HEK293T (cell line): Measurements from ENCODE around the gene ZNF709.
"Not testable (repeated sequence)": the region's sequence is repeated elsewhere in the genome, so short reads cannot be mapped to it uniquely, and the experiment has no call there.

Experiments
- CTCF ChIA-PET: fragments of 350-600 bp; formaldehyde crosslinking; extraction: SDS; loops from one replicate; lab custom pipeline; 2021; ENCODE audit warnings: antibody characterized with exemption, inconsistent platforms; lab: Yijun Ruan, JAX
- POLR2A ChIA-PET: fragments of 350-600 bp; formaldehyde crosslinking; extraction: SDS; loops from one replicate; lab custom pipeline; 2020; ENCODE audit warnings: antibody characterized with exemption, inconsistent platforms; lab: Yijun Ruan, JAX
- DNase-seq: peaks from one replicate; pipeline ENCODE4 v3.0.0; 2012; ENCODE audit warnings: mixed read lengths; ENCODE audit errors: extremely low spot score
- ARNT ChIP-seq: fragments of 450-650 bp; IDR thresholded peaks from 2 replicates; pipeline ENCODE4 v1.6.1; 2017; ENCODE audit warnings: mild to moderate bottlenecking
- BHLHE40 ChIP-seq: fragments of 450-650 bp; IDR thresholded peaks from 2 replicates; pipeline ENCODE4 v1.6.1; 2016; ENCODE audit warnings: mild to moderate bottlenecking, moderate library complexity, borderline replicate concordance
- CTBP1 ChIP-seq: fragments of 450-650 bp; IDR thresholded peaks from 2 replicates; pipeline ENCODE4 v1.6.1; 2016; ENCODE audit warnings: borderline replicate concordance
- ELF4 ChIP-seq: fragments of 450-650 bp; IDR thresholded peaks from 2 replicates; pipeline ENCODE4 v1.6.1; 2017; ENCODE audit warnings: antibody characterized with exemption
- FOXA1 ChIP-seq: fragments of 450-650 bp; IDR thresholded peaks from 2 replicates; pipeline ENCODE4 v1.6.1; 2016; ENCODE audit warnings: mild to moderate bottlenecking
- FOXK2 ChIP-seq: fragments of 450-650 bp; IDR thresholded peaks from 2 replicates; pipeline ENCODE4 v1.6.1; 2016; ENCODE audit warnings: mild to moderate bottlenecking
- FOXM1 ChIP-seq: fragments of 450-650 bp; IDR thresholded peaks from 2 replicates; pipeline ENCODE4 v1.6.1; 2017; ENCODE audit warnings: mild to moderate bottlenecking, borderline replicate concordance
- HDGF ChIP-seq: fragments of 450-650 bp; IDR thresholded peaks from 2 replicates; pipeline ENCODE4 v1.6.1; 2017; ENCODE audit warnings: antibody characterized with exemption, borderline replicate concordance
- L3MBTL2 ChIP-seq: fragments of 450-650 bp; conservative IDR thresholded peaks from 2 replicates; pipeline ENCODE4 v1.6.1; 2016; ENCODE audit warnings: mild to moderate bottlenecking
- LEF1 ChIP-seq: fragments of 450-650 bp; IDR thresholded peaks from 2 replicates; pipeline ENCODE4 v1.6.1; 2017; ENCODE audit warnings: mild to moderate bottlenecking, borderline replicate concordance
- NFRKB ChIP-seq: fragments of 450-650 bp; IDR thresholded peaks from 2 replicates; pipeline ENCODE4 v1.6.1; 2016; ENCODE audit warnings: mild to moderate bottlenecking, moderate library complexity
- PKNOX1 ChIP-seq: fragments of 450-650 bp; IDR thresholded peaks from 2 replicates; pipeline ENCODE4 v1.6.1; 2016
- SP1 ChIP-seq: fragments of 450-650 bp; IDR thresholded peaks from 2 replicates; pipeline ENCODE4 v1.6.1; 2017
- SUZ12 ChIP-seq: fragments of 450-650 bp; IDR thresholded peaks from 2 replicates; pipeline ENCODE4 v1.6.1; 2016; ENCODE audit warnings: mild to moderate bottlenecking
- TARDBP ChIP-seq: fragments of 450-650 bp; IDR thresholded peaks from 2 replicates; pipeline ENCODE4 v1.6.1; 2016
- ZNF384 ChIP-seq: fragments of 450-650 bp; IDR thresholded peaks from 2 replicates; pipeline ENCODE4 v1.6.1; 2016

The ZNF709 gene

GRCh38 chr19:12453495-12453894, 31.1 kb downstream of the ZNF709 start:
- TF ChIP-seq ARNT (no peak), LEF1 (no peak)
- ChIA-PET CTCF (interaction anchor here (0.6 kb wide), 1 partner anchor 304 kb away, joined by 4 read pairs; no protein-coding TSS in a partner anchor), POLR2A (no interaction called here)
- DNase-seq = no peak

- ChIA-PET CTCF (no interaction called here), POLR2A (no interaction called here)
- no peak for DNase-seq
- TF ChIP-seq ELF4 (no peak), SUZ12 (no peak), FOXA1 (no peak), NFRKB (no peak), ZNF384 (no peak), BHLHE40 (no peak), ARNT (no peak), HDGF (no peak), CTBP1 (no peak), L3MBTL2 (no peak), FOXM1 (no peak)
Measured at GRCh38 chr19:12450844-12451243, 33.8 kb downstream of the ZNF709 start.

- ChIA-PET CTCF (no interaction called here), POLR2A (interaction anchor here (1.4 kb wide), 1 partner anchor 8 kb away, joined by 4 read pairs; the partner anchor contains the start of gene ZNF443)
- no peak for DNase-seq
- TF ChIP-seq LEF1 (no peak), ZNF384 (no peak), FOXK2 (no peak), TARDBP (no peak), PKNOX1 (no peak), HDGF (no peak), FOXM1 (no peak), L3MBTL2 (no peak), ARNT (no peak), SP1 (no peak), FOXA1 (no peak), CTBP1 (no peak), NFRKB (no peak)
Measured at GRCh38 chr19:12448808-12449207, 35.8 kb downstream of the ZNF709 start.

GRCh38 chr19:12440541-12441316, 43.9 kb downstream of the ZNF709 start, which contains the start of gene ZNF443:
TSS of gene ZNF443 (minus strand) at chr19:12441021. CDS start at chr19:12440914, 107 bp downstream.
- CTCF ChIA-PET = no interaction called here

GRCh38 chr19:12439686-12440540, 44.7 kb downstream of the ZNF709 start:
- CTCF ChIA-PET = not testable (repeated sequence)
- POLR2A ChIA-PET = interaction anchor here (1.3 kb wide), 1 partner anchor 55 kb away, joined by 4 read pairs; no protein-coding TSS in a partner anchor
- peak; percentile 9 for DNase-seq

More at GRCh38 chr19:12440541-12441316, 43.9 kb downstream of the ZNF709 start, which contains the start of gene ZNF443:
- DNase-seq = peak; percentile 87
- TF ChIP-seq PKNOX1 (peak; percentile 98), ZNF384 (no peak)
- POLR2A ChIA-PET = interaction anchor here (0.6 to 1.3 kb wide), 4 partner anchors 8 to 516 kb away, joined by 3 to 4 read pairs (median 4); partner anchors contain the start of gene ZNF700

- DNase-seq, CTCF ChIA-PET, POLR2A ChIA-PET: not testable (repeated sequence)
Measured at GRCh38 chr19:12430726-12431299, 53.8 kb downstream of the ZNF709 start.

GRCh38 chr19:12425888-12426274, 58.7 kb downstream of the ZNF709 start:
- no peak for TF ChIP-seq FOXM1
- TF ChIP-seq PKNOX1 = no peak
- TF ChIP-seq SUZ12 = no peak
- no peak for TF ChIP-seq CTBP1
- no peak for TF ChIP-seq LEF1
- TF ChIP-seq ARNT = no peak
- no peak for TF ChIP-seq HDGF
- POLR2A ChIA-PET = interaction anchor here (1.2 kb wide), 1 partner anchor 25 kb away, joined by 4 read pairs; the partner anchor contains the start of gene ZNF799
- CTCF ChIA-PET = no interaction called here
- DNase-seq = no peak
